Measurements from ENCODE around the gene DCTN5. TPM values are rescaled to one million over a fixed set of nuclear protein-coding genes. Genes with fewer than 3 reads are reported as not detected.

Gene DCTN5
- total and polyA plus RNA-seq, 2 of the 13 experiments (the other 11 are each of a cell fraction or from before 2014, with no cell fraction given) = 105 to 207 TPM

DNA sequence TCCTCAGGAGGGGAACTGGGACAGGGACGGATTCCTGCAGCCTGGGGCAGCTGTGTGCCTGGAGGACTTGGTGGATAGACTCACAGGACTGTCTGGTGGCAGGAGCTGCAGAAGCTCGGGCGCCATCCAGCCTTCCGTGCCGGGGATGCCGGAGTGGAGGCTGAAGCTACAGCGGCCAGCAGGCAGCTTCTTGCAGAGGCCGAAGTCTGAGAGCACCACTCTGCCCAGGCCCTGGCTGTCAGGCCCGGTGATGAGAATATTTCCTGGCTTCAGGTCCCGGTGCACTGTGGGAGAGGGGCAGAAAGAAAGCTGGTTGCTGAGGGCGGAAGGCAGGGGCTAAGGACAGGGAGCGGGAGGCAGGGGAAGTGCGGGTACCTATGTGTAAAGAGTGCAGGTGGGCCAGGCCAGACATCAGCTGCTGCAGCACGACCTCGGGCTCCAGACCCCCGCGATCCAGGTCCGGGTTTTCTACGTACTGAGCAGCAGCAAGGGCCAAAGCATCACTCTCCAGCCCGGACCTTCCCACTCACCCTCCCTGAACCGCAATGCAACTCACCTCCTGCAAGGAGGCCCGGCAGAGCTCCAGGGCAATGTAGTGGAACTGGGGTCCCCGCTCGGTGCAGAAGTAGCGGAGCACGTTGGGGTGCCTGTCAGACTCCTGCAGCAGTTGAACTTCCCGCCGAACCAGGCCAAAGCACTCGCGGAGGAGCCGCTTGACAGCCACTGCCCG lies 53.5 kb downstream of the DCTN5 start (continued):
- TF ChIP-seq, protein P1, sequence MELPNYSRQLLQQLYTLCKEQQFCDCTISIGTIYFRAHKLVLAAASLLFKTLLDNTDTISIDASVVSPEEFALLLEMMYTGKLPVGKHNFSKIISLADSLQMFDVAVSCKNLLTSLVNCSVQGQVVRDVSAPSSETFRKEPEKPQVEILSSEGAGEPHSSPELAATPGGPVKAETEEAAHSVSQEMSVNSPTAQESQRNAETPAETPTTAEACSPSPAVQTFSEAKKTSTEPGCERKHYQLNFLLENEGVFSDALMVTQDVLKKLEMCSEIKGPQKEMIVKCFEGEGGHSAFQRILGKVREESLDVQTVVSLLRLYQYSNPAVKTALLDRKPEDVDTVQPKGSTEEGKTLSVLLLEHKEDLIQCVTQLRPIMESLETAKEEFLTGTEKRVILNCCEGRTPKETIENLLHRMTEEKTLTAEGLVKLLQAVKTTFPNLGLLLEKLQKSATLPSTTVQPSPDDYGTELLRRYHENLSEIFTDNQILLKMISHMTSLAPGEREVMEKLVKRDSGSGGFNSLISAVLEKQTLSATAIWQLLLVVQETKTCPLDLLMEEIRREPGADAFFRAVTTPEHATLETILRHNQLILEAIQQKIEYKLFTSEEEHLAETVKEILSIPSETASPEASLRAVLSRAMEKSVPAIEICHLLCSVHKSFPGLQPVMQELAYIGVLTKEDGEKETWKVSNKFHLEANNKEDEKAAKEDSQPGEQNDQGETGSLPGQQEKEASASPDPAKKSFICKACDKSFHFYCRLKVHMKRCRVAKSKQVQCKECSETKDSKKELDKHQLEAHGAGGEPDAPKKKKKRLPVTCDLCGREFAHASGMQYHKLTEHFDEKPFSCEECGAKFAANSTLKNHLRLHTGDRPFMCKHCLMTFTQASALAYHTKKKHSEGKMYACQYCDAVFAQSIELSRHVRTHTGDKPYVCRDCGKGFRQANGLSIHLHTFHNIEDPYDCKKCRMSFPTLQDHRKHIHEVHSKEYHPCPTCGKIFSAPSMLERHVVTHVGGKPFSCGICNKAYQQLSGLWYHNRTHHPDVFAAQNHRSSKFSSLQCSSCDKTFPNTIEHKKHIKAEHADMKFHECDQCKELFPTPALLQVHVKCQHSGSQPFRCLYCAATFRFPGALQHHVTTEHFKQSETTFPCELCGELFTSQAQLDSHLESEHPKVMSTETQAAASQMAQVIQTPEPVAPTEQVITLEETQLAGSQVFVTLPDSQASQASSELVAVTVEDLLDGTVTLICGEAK (IDR thresholded peaks at IDR 0.05) = no peak
- TF ChIP-seq, protein P1 (CRISPR knock-in tag; IDR thresholded peaks at IDR 0.05) = no peak
- TF ChIP-seq ARNT (IDR thresholded peaks at IDR 0.05) = no peak
- no peak for TF ChIP-seq ZBED4 (CRISPR knock-in tag; IDR thresholded peaks at IDR 0.05; ENCODE audit: borderline replicate concordance)
- no peak for TF ChIP-seq TBX2 (CRISPR knock-in tag; IDR thresholded peaks at IDR 0.05; ENCODE audit: borderline replicate concordance)
- TF ChIP-seq, protein P2, sequence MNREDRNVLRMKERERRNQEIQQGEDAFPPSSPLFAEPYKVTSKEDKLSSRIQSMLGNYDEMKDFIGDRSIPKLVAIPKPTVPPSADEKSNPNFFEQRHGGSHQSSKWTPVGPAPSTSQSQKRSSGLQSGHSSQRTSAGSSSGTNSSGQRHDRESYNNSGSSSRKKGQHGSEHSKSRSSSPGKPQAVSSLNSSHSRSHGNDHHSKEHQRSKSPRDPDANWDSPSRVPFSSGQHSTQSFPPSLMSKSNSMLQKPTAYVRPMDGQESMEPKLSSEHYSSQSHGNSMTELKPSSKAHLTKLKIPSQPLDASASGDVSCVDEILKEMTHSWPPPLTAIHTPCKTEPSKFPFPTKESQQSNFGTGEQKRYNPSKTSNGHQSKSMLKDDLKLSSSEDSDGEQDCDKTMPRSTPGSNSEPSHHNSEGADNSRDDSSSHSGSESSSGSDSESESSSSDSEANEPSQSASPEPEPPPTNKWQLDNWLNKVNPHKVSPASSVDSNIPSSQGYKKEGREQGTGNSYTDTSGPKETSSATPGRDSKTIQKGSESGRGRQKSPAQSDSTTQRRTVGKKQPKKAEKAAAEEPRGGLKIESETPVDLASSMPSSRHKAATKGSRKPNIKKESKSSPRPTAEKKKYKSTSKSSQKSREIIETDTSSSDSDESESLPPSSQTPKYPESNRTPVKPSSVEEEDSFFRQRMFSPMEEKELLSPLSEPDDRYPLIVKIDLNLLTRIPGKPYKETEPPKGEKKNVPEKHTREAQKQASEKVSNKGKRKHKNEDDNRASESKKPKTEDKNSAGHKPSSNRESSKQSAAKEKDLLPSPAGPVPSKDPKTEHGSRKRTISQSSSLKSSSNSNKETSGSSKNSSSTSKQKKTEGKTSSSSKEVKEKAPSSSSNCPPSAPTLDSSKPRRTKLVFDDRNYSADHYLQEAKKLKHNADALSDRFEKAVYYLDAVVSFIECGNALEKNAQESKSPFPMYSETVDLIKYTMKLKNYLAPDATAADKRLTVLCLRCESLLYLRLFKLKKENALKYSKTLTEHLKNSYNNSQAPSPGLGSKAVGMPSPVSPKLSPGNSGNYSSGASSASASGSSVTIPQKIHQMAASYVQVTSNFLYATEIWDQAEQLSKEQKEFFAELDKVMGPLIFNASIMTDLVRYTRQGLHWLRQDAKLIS (CRISPR knock-in tag; IDR thresholded peaks at IDR 0.05) = no peak
- peak; percentile 82; the same call in 1 of the 2 replicates for TF ChIP-seq MXD1 (CRISPR knock-in tag; IDR thresholded peaks at IDR 0.05)
- TF ChIP-seq FOSL1 (CRISPR knock-in tag; IDR thresholded peaks at IDR 0.05; ENCODE audit: borderline replicate concordance) = no peak
- no peak for TF ChIP-seq FOXC1 (CRISPR knock-in tag; IDR thresholded peaks at IDR 0.05; ENCODE audit: borderline replicate concordance)
- TF ChIP-seq GATA4 (IDR thresholded peaks at IDR 0.05; ENCODE audit: borderline replicate concordance, low read depth) = no peak
- no peak; the same call in 1 of the 2 replicates for TF ChIP-seq ZNF567 (CRISPR knock-in tag; IDR thresholded peaks at IDR 0.05; ENCODE audit: borderline replicate concordance)
